Endothelial cell of umbilical vein (primary cell): ENCODE measurements around the gene CXXC5.

Experiments used
- CTCF ChIP-seq, 2 donors: IDR thresholded peaks; 1 replicate in 1 of 2; 2 replicates in 1 of 2; pipeline ENCODE4 v1.5.1; 2011; ENCODE audit warnings: low read length in 2 of 2, mild to moderate bottlenecking in 2 of 2, moderate library complexity in 2 of 2, control low read depth in 1 of 2, inconsistent platforms in 1 of 2, low read depth in 1 of 2; ENCODE audit not compliant: insufficient read depth in 1 of 2; ENCODE audit errors: extremely low read depth in 1 of 2
- POLR2A ChIP-seq: IDR thresholded peaks from 2 replicates; pipeline ENCODE4 v1.6.1; 2012; ENCODE audit warnings: low read depth, mild to moderate bottlenecking, control low read depth, low read length

- TF ChIP-seq POLR2A (no peak), CTCF (IDR thresholded peaks at IDR 0.05; ENCODE audit: extremely low read depth in 1 of 2, insufficient read depth in 1 of 2, low read depth in 1 of 2, low read length in 2 of 2) (no peak)
Measured at GRCh38 chr5:139675213-139675612, 27.1 kb downstream of the CXXC5 start.
